ENCODE data around the gene IER5L. TPM values are rescaled to one million over a fixed set of nuclear protein-coding genes. Genes with fewer than 3 reads are reported as not detected.

Gene IER5L
- total RNA-seq, 6 donors from 2014 or later: 3.7 to 17.0 (median 10.3) TPM

DNA sequence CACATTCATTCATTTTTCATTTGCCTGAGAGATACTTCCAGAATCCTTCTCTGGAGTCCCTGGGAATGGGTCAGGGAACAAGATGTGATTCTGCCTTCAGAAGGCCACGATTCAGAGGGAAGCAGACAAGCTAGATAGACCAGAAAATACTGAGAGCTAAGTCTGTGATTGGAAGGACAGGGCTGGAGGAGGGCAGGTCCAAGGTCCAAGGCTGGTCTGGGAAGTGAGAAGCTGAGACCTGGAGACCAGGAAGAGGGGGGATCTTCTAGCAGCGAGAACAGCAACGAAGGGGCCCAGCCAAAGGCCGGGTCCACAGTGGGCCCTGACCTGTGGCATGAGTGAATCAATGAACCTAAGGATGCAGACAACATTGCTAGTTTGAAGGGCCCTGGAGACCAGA is 4.1 kb upstream of the IER5L start:
- Histone ChIP-seq H3K27me3 (no peaks in the 10 kb centered on the region), H3K9me3 (no peaks in the 10 kb centered on the region), H3K4me3 (no peak overlapping the region), H3K36me3 (no peaks in the 10 kb centered on the region), H3K27ac (no peak overlapping the region), H3K4me1 (peaks cover 5 to 9% (median 7%) of the 10 kb centered on the region in 4 donors)
- DNase-seq: no peak
- no peak for ATAC-seq (ENCODE audit: low FRiP score in 2 of 2)
- TF ChIP-seq POLR2AphosphoS5 (IDR thresholded peaks at IDR 0.05) (no peak), EP300 (IDR thresholded peaks at IDR 0.05) (no peak), POLR2A (IDR thresholded peaks at IDR 0.05) (no peak)
- WGBS, 2 donors: 82 to 91% methylated on average over 4 of the region's 4 CpGs

DNA sequence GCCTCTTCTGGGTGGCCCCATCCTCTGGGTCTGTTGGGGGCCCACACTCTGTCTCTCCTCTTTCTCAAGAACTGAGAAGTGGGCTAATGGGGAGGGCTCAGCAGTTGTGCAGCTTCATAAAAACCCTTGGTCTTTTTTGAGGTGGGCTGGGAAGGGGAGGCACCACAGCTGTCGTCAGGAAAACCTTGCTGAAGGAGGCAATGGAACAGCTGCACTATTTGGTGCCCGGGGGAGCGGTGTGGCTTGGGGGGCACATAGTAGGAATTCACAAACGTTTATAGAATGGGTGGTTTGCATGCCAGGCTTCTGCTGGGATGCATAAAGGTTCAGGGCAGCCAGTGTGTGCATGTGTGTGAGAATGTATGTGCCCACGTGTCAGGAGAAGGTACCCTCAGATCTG is 3.2 kb upstream of the IER5L start:
- WGBS, 2 donors: 72 to 78% methylated on average over 5 of the region's 5 CpGs
- DNase-seq (no peak), ATAC-seq (ENCODE audit: low FRiP score in 2 of 2) (no peak)
- Histone ChIP-seq H3K27ac (no peak overlapping the region), H3K27me3 (no peaks in the 10 kb centered on the region), H3K4me3 (no peak overlapping the region), H3K9me3 (no peaks in the 10 kb centered on the region), H3K4me1 (peaks cover 5 to 9% (median 7%) of the 10 kb centered on the region in 4 donors), H3K36me3 (no peaks in the 10 kb centered on the region)
- TF ChIP-seq, protein P1, sequence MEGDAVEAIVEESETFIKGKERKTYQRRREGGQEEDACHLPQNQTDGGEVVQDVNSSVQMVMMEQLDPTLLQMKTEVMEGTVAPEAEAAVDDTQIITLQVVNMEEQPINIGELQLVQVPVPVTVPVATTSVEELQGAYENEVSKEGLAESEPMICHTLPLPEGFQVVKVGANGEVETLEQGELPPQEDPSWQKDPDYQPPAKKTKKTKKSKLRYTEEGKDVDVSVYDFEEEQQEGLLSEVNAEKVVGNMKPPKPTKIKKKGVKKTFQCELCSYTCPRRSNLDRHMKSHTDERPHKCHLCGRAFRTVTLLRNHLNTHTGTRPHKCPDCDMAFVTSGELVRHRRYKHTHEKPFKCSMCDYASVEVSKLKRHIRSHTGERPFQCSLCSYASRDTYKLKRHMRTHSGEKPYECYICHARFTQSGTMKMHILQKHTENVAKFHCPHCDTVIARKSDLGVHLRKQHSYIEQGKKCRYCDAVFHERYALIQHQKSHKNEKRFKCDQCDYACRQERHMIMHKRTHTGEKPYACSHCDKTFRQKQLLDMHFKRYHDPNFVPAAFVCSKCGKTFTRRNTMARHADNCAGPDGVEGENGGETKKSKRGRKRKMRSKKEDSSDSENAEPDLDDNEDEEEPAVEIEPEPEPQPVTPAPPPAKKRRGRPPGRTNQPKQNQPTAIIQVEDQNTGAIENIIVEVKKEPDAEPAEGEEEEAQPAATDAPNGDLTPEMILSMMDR (IDR thresholded peaks at IDR 0.05): no peak
- TF ChIP-seq EP300 (IDR thresholded peaks at IDR 0.05) (no peak), POLR2A (IDR thresholded peaks at IDR 0.05) (no peak)

DNA sequence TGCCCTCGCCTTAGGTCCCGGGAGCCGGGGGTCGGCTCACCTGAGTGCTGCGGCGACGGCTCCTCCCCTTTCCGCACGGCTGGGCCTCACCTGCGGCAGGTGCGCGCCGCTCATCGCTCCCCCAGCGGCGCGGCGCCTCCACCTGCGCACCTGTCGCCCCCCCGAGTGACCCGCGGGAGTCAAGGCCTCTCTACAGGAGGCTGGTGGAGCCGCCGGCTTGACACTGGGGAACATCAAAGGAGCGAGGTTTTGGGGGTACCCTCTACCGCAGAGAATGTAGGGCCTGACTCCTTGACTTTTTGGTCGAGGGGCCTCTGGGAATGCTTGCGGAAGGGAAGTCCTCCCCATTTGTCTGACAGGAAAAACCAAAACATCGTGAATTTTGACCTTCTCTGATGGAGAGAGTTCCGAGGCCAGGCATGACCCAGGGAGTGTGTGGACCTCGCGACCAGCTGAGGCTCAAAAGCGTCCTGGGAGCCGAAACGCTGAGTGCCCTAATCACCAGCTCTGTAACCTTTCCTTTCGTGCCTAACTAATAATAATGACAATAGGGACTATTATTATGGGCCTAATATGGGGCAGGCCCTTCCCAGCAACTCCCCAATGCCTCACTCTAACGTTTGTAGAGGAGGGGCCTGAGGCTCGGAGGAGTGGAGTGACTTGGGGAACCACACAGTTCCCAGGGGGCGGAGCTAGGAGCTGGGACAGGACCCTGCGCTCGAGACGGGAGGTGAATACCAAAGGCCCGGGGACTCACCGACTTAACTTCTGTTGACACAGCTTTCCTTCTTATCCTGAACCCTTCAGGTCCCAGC is 714 bp upstream of the IER5L start:
- no peaks in the 10 kb centered on the region for H3K27me3 ChIP-seq
- 33 to 41% methylated on average over 18 to 30 of the region's 45 CpGs for WGBS, 2 donors
- DNase-seq: peak in 1 of 2 donors; percentile 56
- ATAC-seq (ENCODE audit: low FRiP score in 2 of 2): no peak
- peak overlapping the region in 1 of 4 donors; percentile 93 for H3K27ac ChIP-seq
- no peaks in the 10 kb centered on the region for H3K36me3 ChIP-seq
- H3K4me1 ChIP-seq: peaks cover 12 to 24% (median 18%) of the 10 kb centered on the region in 4 donors
- H3K9me3 ChIP-seq: no peaks in the 10 kb centered on the region
- H3K4me3 ChIP-seq: peak overlapping the region in 3 of 4 donors; percentile 55 to 82 (median 78)
- TF ChIP-seq, protein P1 (IDR thresholded peaks at IDR 0.05): no peak
- TF ChIP-seq POLR2A (IDR thresholded peaks at IDR 0.05) (no peak), POLR2AphosphoS5 (IDR thresholded peaks at IDR 0.05) (no peak), EP300 (IDR thresholded peaks at IDR 0.05) (no peak)

DNA sequence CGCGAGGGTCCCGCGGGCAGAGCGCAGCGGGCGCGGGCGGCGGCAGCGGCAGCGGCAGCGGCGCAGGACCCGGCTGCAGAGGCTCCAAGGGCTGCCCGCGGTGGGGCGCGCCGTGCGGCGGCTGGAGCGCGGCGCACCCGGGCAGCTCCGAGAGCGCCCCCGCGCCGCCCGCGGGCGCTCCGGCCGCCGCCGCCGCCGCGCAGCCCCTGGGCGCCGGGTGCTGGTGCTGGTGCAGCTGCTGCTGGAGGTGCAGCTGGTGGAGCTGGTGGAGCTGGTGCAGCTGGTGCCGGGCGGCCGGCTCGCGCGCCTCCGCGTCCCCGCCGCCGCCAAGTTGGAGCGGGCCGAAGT is 644 bp downstream of the IER5L start:
- H3K36me3 ChIP-seq: no peaks in the 10 kb centered on the region
- H3K27me3 ChIP-seq: no peaks in the 10 kb centered on the region
- peak overlapping the region; percentile 55 to 82 (median 80) for H3K4me3 ChIP-seq
- H3K4me1 ChIP-seq: peaks cover 16 to 29% (median 22%) of the 10 kb centered on the region in 4 donors
- TF ChIP-seq EP300 (IDR thresholded peaks at IDR 0.05): no peak
- TF ChIP-seq, protein P1 (IDR thresholded peaks at IDR 0.05): peak in 1 of 6 experiments; percentile 2
- H3K9me3 ChIP-seq: no peaks in the 10 kb centered on the region
- no peak for ATAC-seq (ENCODE audit: low FRiP score in 2 of 2)
- peak overlapping the region; percentile 91 to 98 (median 94) for H3K27ac ChIP-seq
- 0 to 2% methylated on average over 8 to 30 of the region's 56 CpGs for WGBS, 2 donors
- peak in 1 of 2 donors; percentile 91 for DNase-seq

DNA sequence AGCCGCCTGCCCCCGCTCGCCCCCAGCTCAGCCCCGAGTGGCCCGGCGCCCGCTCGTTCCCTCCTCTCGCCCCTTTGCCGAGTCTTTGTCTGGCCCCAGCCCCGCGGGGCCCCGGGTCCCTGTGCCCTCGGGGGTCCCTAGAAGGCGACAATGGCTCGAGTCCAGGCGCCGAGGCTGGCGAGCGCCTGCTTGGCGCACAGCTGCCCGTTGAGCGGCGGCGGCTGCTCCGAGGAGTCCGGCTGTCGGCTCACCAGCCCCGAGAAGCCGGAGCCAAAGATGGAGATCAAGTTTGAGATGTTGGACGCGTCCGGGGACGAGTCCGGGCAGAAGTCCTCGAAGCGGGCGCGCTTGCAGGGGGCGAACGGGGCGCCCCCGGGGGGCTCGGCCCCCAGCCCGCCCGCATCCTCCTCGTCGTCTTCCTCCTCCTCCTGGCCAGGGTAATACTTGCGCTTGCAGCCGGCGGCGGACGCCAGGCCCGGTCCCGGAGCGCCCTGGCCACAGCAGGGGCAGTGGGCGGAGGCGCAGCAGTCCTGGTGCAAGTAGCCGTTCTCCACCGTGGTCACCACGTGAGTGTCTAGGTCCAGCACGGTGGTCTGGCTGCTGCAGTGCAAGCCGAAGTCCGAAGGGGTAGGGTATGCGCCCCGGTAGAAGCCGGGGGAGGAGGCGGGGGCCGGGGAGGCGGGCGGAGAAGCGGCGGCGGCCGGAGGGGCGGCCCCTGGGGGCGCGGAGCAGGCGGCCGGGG is 1.2 kb downstream of the IER5L start:
- WGBS, 2 donors: 1% methylated on average over 16 to 36 of the region's 80 CpGs
- H3K4me1 ChIP-seq: peaks cover 16 to 29% (median 22%) of the 10 kb centered on the region in 4 donors
- DNase-seq: peak; percentile 42 to 90
- no peak for ATAC-seq (ENCODE audit: low FRiP score in 2 of 2)
- TF ChIP-seq EP300 (IDR thresholded peaks at IDR 0.05) (no peak), POLR2A (IDR thresholded peaks at IDR 0.05) (no peak), POLR2AphosphoS5 (IDR thresholded peaks at IDR 0.05) (no peak)
- TF ChIP-seq, protein P1 (IDR thresholded peaks at IDR 0.05): peak in 1 of 6 experiments; percentile 5
- H3K27me3 ChIP-seq: no peaks in the 10 kb centered on the region
- peak overlapping the region; percentile 55 to 90 (median 80) for H3K4me3 ChIP-seq
- H3K36me3 ChIP-seq: no peaks in the 10 kb centered on the region
- H3K27ac ChIP-seq: peak overlapping the region; percentile 91 to 98 (median 94)
- no peaks in the 10 kb centered on the region for H3K9me3 ChIP-seq
